GM12878 (cell line): ENCODE data around the gene CREB3L1. TPM values are rescaled to one million over a fixed set of nuclear protein-coding genes. Genes with fewer than 3 reads are reported as not detected.

Experiments
- ATAC-seq: fragments of 200-7000 bp; cut with Tn5 transposase; 3 replicates; pipeline ENCODE4 v1.9.1; 2020; ENCODE audit warnings: mild to moderate bottlenecking, moderate library complexity
- BruUV-seq: library from RNA; stranded (reverse); fragments of 400-500 nt; replicated peaks from 2 replicates; lab custom pipeline; 2021; lab: Mats Ljungman, UMichigan
- CTCF ChIA-PET: fragments of 300-600 bp; sonication (Branson Sonifier 250); formaldehyde crosslinking; extraction: SDS; loops from one replicate; lab custom pipeline; 2021; ENCODE audit warnings: inconsistent platforms; lab: Yijun Ruan, JAX
- POLR2A ChIA-PET: fragments of 350-600 bp; formaldehyde crosslinking; extraction: SDS; loops from one replicate; lab custom pipeline; 2021; ENCODE audit warnings: inconsistent platforms; lab: Charles Lee
- RAD21 ChIA-PET: fragments of 300-600 bp; sonication (Branson Sonifier 250); formaldehyde crosslinking; loops from one replicate; lab custom pipeline; 2023; ENCODE audit warnings: antibody characterized with exemption; ENCODE audit not compliant: unreplicated experiment; lab: Charles Lee
- SMC1A ChIA-PET: fragments of 300-600 bp; sonication (Branson Sonifier 250); formaldehyde crosslinking; loops from one replicate; lab custom pipeline; 2023; ENCODE audit not compliant: unreplicated experiment, uncharacterized antibody; lab: Charles Lee
- DNase-seq: peaks from one replicate; pipeline ENCODE4 v3.0.0-alpha.2; 2011; ENCODE audit warnings: low read depth, low spot score
- FAIRE-seq: peaks from 3 replicates; lab custom pipeline; 2011; peaks lifted over from hg19 to GRCh38; lab: Jason Lieb, UNC
- H2AFZ ChIP-seq: 2 replicates; pipeline ENCODE4 v1.6.0; 2011; ENCODE audit warnings: low read depth, low read length, control low read depth; ENCODE audit not compliant: control insufficient read depth
- H3K27ac ChIP-seq: 2 replicates; pipeline ENCODE4 v1.5.1; 2011; ENCODE audit warnings: control low read depth; ENCODE audit not compliant: control insufficient read depth, insufficient read depth
- H3K27me3 ChIP-seq, 2 experiments: replicated peaks in 1 of 2; 2 replicates each; pipeline versions ENCODE4 v1.6.0 to v1.6.1; 2011; ENCODE audit warnings: low read length in 1 of 2; ENCODE audit not compliant: control insufficient read depth in 2 of 2, insufficient read depth in 2 of 2
- H3K36me3 ChIP-seq, 2 experiments: 2 replicates each; pipeline ENCODE4 v1.5.1; 2011; ENCODE audit warnings: low read length in 1 of 2; ENCODE audit not compliant: control insufficient read depth in 2 of 2, insufficient read depth in 2 of 2
- H3K4me1 ChIP-seq: 2 replicates; pipeline ENCODE4 v1.6.1; 2011; ENCODE audit warnings: mild to moderate bottlenecking, low read length, moderate library complexity, mixed read lengths; ENCODE audit not compliant: control insufficient read depth, insufficient read depth
- H3K4me2 ChIP-seq: 2 replicates; pipeline ENCODE4 v1.6.0; 2011; ENCODE audit warnings: control low read depth; ENCODE audit not compliant: control insufficient read depth, insufficient read depth
- H3K4me3 ChIP-seq: fragments of 200-600 bp; sonication (generic); 2 replicates; pipeline ENCODE4 v1.5.1; 2016
- H3K79me2 ChIP-seq: 2 replicates; pipeline ENCODE4 v1.6.0; 2011; ENCODE audit warnings: low read length; ENCODE audit not compliant: control insufficient read depth, insufficient read depth
- H3K9ac ChIP-seq: 2 replicates; pipeline ENCODE4 v1.8.0; 2011; ENCODE audit warnings: low read length, control low read depth, mixed read lengths; ENCODE audit not compliant: control insufficient read depth, insufficient read depth
- H3K9me3 ChIP-seq: replicated peaks from 3 replicates; pipeline ENCODE4 v1.5.1; 2011; ENCODE audit warnings: mild to moderate bottlenecking, low read length; ENCODE audit not compliant: control insufficient read depth, insufficient read depth
- H4K20me1 ChIP-seq: 2 replicates; pipeline ENCODE4 v1.6.0; 2011; ENCODE audit not compliant: control insufficient read depth, insufficient read depth
- CBX3 ChIP-seq: fragments of 200-600 bp; sonication (generic); IDR thresholded peaks from 2 replicates; pipeline ENCODE4 v1.6.1; 2016; ENCODE audit warnings: low read depth, borderline replicate concordance
- CHD1 ChIP-seq: IDR thresholded peaks from 2 replicates; pipeline ENCODE4 v1.6.1; 2012; ENCODE audit warnings: low read depth, low read length, improper control_type of control experiment
- EGR1 ChIP-seq, 2 experiments: IDR thresholded peaks; 1 replicate in 1 of 2; 2 replicates in 1 of 2; pipeline ENCODE4 v1.6.1; 2011 to 2012; ENCODE audit warnings: low read depth in 2 of 2, low read length in 2 of 2, borderline replicate concordance in 1 of 2, mild to moderate bottlenecking in 1 of 2, moderate library complexity in 1 of 2
- HDGF ChIP-seq: fragments of 450-650 bp; IDR thresholded peaks from 2 replicates; pipeline ENCODE4 v1.6.1; 2016; ENCODE audit warnings: antibody characterized with exemption
- IRF5 ChIP-seq: fragments of 450-650 bp; IDR thresholded peaks from 2 replicates; pipeline ENCODE4 v1.6.1; 2017; ENCODE audit warnings: borderline replicate concordance
- JUNB ChIP-seq: IDR thresholded peaks from 2 replicates; pipeline ENCODE4 v1.6.1; 2016; ENCODE audit warnings: antibody characterized with exemption, mild to moderate bottlenecking
- JUND ChIP-seq: IDR thresholded peaks from 2 replicates; pipeline ENCODE4 v1.6.1; 2012; ENCODE audit warnings: low read depth, mild to moderate bottlenecking, low read length, improper control_type of control experiment, moderate library complexity
- KAT2A ChIP-seq: conservative IDR thresholded peaks from 2 replicates; pipeline ENCODE4 v1.6.1; 2011; ENCODE audit warnings: low read depth, low read length; ENCODE audit not compliant: control insufficient read depth
- MEF2A ChIP-seq: IDR thresholded peaks from 2 replicates; pipeline ENCODE4 v1.6.1; 2011; ENCODE audit warnings: low read depth, mild to moderate bottlenecking, low read length, moderate library complexity; ENCODE audit not compliant: insufficient read depth
- MYC ChIP-seq: IDR thresholded peaks from 2 replicates; pipeline ENCODE4 v1.6.1; 2011; ENCODE audit warnings: mild to moderate bottlenecking, low read length, moderate library complexity, inconsistent platforms; ENCODE audit not compliant: insufficient read depth, insufficient replicate concordance, insufficient read length, severe bottlenecking
- NKRF ChIP-seq: fragments of 450-650 bp; conservative IDR thresholded peaks from 2 replicates; pipeline ENCODE4 v1.6.1; 2017; ENCODE audit warnings: mild to moderate bottlenecking, moderate library complexity
- POLR2AphosphoS2 ChIP-seq: IDR thresholded peaks from 2 replicates; pipeline ENCODE4 v1.6.1; 2011; ENCODE audit warnings: low read depth, mild to moderate bottlenecking, low read length, improper control_type of control experiment, moderate library complexity
- RELA ChIP-seq: fragments of 450-650 bp; IDR thresholded peaks from 2 replicates; pipeline ENCODE4 v1.8.0; 2014; ENCODE audit warnings: borderline replicate concordance; ENCODE audit not compliant: partially characterized antibody
- RFX5 ChIP-seq: IDR thresholded peaks from 2 replicates; pipeline ENCODE4 v1.6.1; 2011; ENCODE audit warnings: low read depth, low read length, improper control_type of control experiment
- SKIL ChIP-seq: fragments of 450-650 bp; IDR thresholded peaks from 2 replicates; pipeline ENCODE4 v1.6.1; 2017; ENCODE audit warnings: mild to moderate bottlenecking, low read depth, inconsistent platforms; ENCODE audit not compliant: poor library complexity, severe bottlenecking
- SMAD1 ChIP-seq: fragments of 450-650 bp; IDR thresholded peaks from 2 replicates; pipeline ENCODE4 v1.6.1; 2018; ENCODE audit warnings: mild to moderate bottlenecking, low read depth; ENCODE audit not compliant: partially characterized antibody
- SP1 ChIP-seq: IDR thresholded peaks from one replicate; pipeline ENCODE4 v1.6.1; 2011; ENCODE audit warnings: low read depth, low read length
- STAT3 ChIP-seq: IDR thresholded peaks from 2 replicates; pipeline ENCODE4 v1.6.1; 2011; ENCODE audit warnings: low read depth, low read length, improper control_type of control experiment
- WGBS: methylation state at CpG from one replicate; pipeline ENCODE4 v1.1.6; 2016; ENCODE audit warnings: low lambda C conversion rate; ENCODE audit not compliant: insufficient replicate concordance, insufficient coverage; ENCODE audit errors: missing lambda C conversion rate; 5-methylcytosine and 5-hydroxymethylcytosine counted together
- in situ Hi-C: fragments of 300-500 bp; cut with MboI; formaldehyde crosslinking; loops from 9 replicates; pipeline ENCODE4 v1.14.3; 2018; ENCODE audit warnings: mixed read lengths
- intact Hi-C: fragments of 100-400 bp; cut with micrococcal nuclease; formaldehyde crosslinking; loops from one replicate; pipeline ENCODE4 v1.14.2; 2022; ENCODE audit not compliant: unreplicated experiment
- polyA plus RNA-seq, 11 experiments: library from polyadenylated mRNA; depleted of rRNA in 4 of 11; unstranded in 6 of 11; stranded (reverse) in 5 of 11; fragments of >200 nt; fragmentation: Nextera tagmentation in 4 of 11; fragmentation: Illumina TruSeq in 1 of 11; extraction: Ambion mirVana in 4 of 11; extraction: Trizol in 1 of 11; gene quantifications; 1 replicate in 1 of 11; 2 replicates in 10 of 11; pipeline versions ENCODE4 v1.2.1 to v1.2.3, GENCODE V29; 2011 to 2016; ENCODE audit warnings: inconsistent platforms in 2 of 11, missing spikeins in 2 of 11, low read depth in 1 of 11
- total RNA-seq, 4 experiments: library from RNA; depleted of rRNA in 3 of 4; stranded (reverse); fragments of >200 nt in 3 of 4; fragmentation: Illumina TruSeq in 1 of 4; extraction: Trizol in 1 of 4; gene quantifications; 2 replicates each; pipeline versions ENCODE4 v1.2.1 to v1.2.3, GENCODE V29; 2013 to 2021

The CREB3L1 gene
- total and polyA plus RNA-seq, 10 of the 15 experiments (the other 5 are each of a cell fraction or from before 2014, with no cell fraction given): 0.03 to 1.4 (median 0.22) TPM

GRCh38 chr11:46234311-46234710 lies 43.2 kb upstream of the CREB3L1 start:
- Histone ChIP-seq H3K4me3 (no peak overlapping the region), H3K27me3 (peaks cover 0 to 5% of the 10 kb centered on the region in 2 experiments; a peak in 1 of 4 replicates), H3K36me3 (no peaks in the 10 kb centered on the region), H2AFZ (no peak overlapping the region), H3K27ac (no peak overlapping the region), H3K9me3 (0 out of 3 replicates have a peak, but pooled peaks cover 2% of the 10 kb centered on the region), H4K20me1 (no peaks in the 10 kb centered on the region), H3K9ac (no peak overlapping the region), H3K79me2 (no peaks in the 10 kb centered on the region), H3K4me1 (peaks cover 8% of the 10 kb centered on the region; the same call in 1 of the 2 replicates), H3K4me2 (no peak overlapping the region)
- ChIA-PET CTCF (no interaction called here), POLR2A (no interaction called here), SMC1A (interaction anchor here (1.4 kb wide), 1 partner anchor 118 kb away, joined by 3 read pairs; no protein-coding TSS in a partner anchor), RAD21 (no interaction called here)
- no peak for ATAC-seq
- BruUV-seq: no TSS peak
- WGBS: 61% methylated on average over 12 of the region's 12 CpGs
- in situ Hi-C loops (no loop called here), intact Hi-C loops (loop anchor here (10.0 kb wide), 1 partner anchor 270 kb away; no protein-coding TSS in a partner anchor)
- no peak for FAIRE-seq
- no peak for DNase-seq
- TF ChIP-seq RELA (no peak), EGR1 (IDR thresholded peaks at IDR 0.05; ENCODE audit: borderline replicate concordance in 1 of 2, low read depth in 2 of 2, low read length in 2 of 2) (no peak), NKRF (no peak), STAT3 (no peak), SMAD1 (no peak), CBX3 (no peak), POLR2AphosphoS2 (no peak), IRF5 (no peak), RFX5 (no peak), JUND (no peak), KAT2A (no peak), SKIL (no peak), JUNB (no peak), SP1 (no peak), CHD1 (no peak), HDGF (no peak), MYC (no peak), MEF2A (no peak)
